IMR-90 (cell line): ENCODE data around the gene ARHGAP15. TPM values are rescaled to one million over a fixed set of nuclear protein-coding genes. Genes with fewer than 3 reads are reported as not detected.

Experiments
- ATAC-seq: fragments of 200-7000 bp; cut with Tn5 transposase; 2 replicates; pipeline ENCODE4 v1.9.1; 2020; ENCODE audit warnings: low read depth, mild to moderate bottlenecking, moderate library complexity
- BruUV-seq: library from RNA; stranded (reverse); fragments of 400-500 nt; replicated peaks from 2 replicates; lab custom pipeline; 2021; lab: Mats Ljungman, UMichigan
- CTCF ChIA-PET: fragments of 300-600 bp; formaldehyde crosslinking; extraction: SDS; loops from one replicate; lab custom pipeline; 2021; ENCODE audit warnings: antibody characterized with exemption; lab: Yijun Ruan, JAX
- POLR2A ChIA-PET: fragments of 300-600 bp; sonication (Branson Sonifier 250); formaldehyde crosslinking; loops from one replicate; lab custom pipeline; 2022; ENCODE audit warnings: antibody characterized with exemption; ENCODE audit not compliant: unreplicated experiment; lab: Charles Lee
- DNase-seq: peaks from one replicate; pipeline ENCODE4 v3.0.0; 2013
- H2AFZ ChIP-seq: replicated peaks from 2 replicates; pipeline ENCODE3; 2013; ENCODE audit warnings: low read length, mild to moderate bottlenecking; ENCODE audit not compliant: poor library complexity
- H2AK5ac ChIP-seq: 2 replicates; pipeline ENCODE4 v1.6.1; 2013; ENCODE audit warnings: low read depth, low read length, inconsistent platforms
- H2AK9ac ChIP-seq: replicated peaks from 2 replicates; pipeline ENCODE3; 2013; ENCODE audit warnings: mild to moderate bottlenecking, low read depth, low read length, moderate library complexity; ENCODE audit not compliant: poor library complexity
- H2BK120ac ChIP-seq: 2 replicates; pipeline ENCODE4 v1.6.1; 2013; ENCODE audit warnings: low read depth, low read length, inconsistent platforms
- H2BK15ac ChIP-seq: 3 replicates; pipeline ENCODE4 v1.6.1; 2013; ENCODE audit warnings: low read depth, low read length, inconsistent platforms
- H2BK20ac ChIP-seq: 2 replicates; pipeline ENCODE4 v1.6.1; 2013; ENCODE audit warnings: low read depth, mild to moderate bottlenecking, inconsistent platforms, low read length, moderate library complexity
- H2BK5ac ChIP-seq: 2 replicates; pipeline ENCODE4 v1.6.1; 2013; ENCODE audit warnings: mild to moderate bottlenecking, low read depth, low read length, inconsistent platforms; ENCODE audit not compliant: poor library complexity, severe bottlenecking
- H3K14ac ChIP-seq: replicated peaks from 2 replicates; pipeline ENCODE4 v1.6.1; 2013; ENCODE audit warnings: low read depth, low read length, inconsistent platforms
- H3K18ac ChIP-seq: 2 replicates; pipeline ENCODE4 v1.6.1; 2013; ENCODE audit warnings: low read depth, low read length, control low read depth
- H3K23ac ChIP-seq: 2 replicates; pipeline ENCODE4 v1.6.1; 2013; ENCODE audit warnings: low read depth, low read length, inconsistent platforms
- H3K27ac ChIP-seq: 2 replicates; pipeline ENCODE4 v1.5.1; 2013; ENCODE audit warnings: mild to moderate bottlenecking, control low read depth, low read length; ENCODE audit not compliant: insufficient read depth
- H3K27me3 ChIP-seq: 2 replicates; pipeline ENCODE4 v1.6.1; 2013; ENCODE audit warnings: low read length; ENCODE audit not compliant: control insufficient read depth, insufficient read depth
- H3K36me3 ChIP-seq: 2 replicates; pipeline ENCODE4 v1.6.1; 2013; ENCODE audit warnings: low read length, mixed read lengths; ENCODE audit not compliant: control insufficient read depth, insufficient read depth
- H3K4ac ChIP-seq: 2 replicates; pipeline ENCODE4 v1.6.1; 2013; ENCODE audit warnings: low read depth, low read length, inconsistent platforms
- H3K4me1 ChIP-seq: 2 replicates; pipeline ENCODE4 v1.6.1; 2013; ENCODE audit warnings: low read length, mixed read lengths; ENCODE audit not compliant: control insufficient read depth, insufficient read depth
- H3K4me2 ChIP-seq: 2 replicates; pipeline ENCODE4 v1.6.1; 2013; ENCODE audit warnings: low read depth, mild to moderate bottlenecking, control low read depth, low read length, moderate library complexity
- H3K4me3 ChIP-seq: 2 replicates; pipeline ENCODE4 v1.5.1; 2013; ENCODE audit warnings: low read depth, mild to moderate bottlenecking, control low read depth, low read length, moderate library complexity; ENCODE audit not compliant: insufficient read depth
- H3K56ac ChIP-seq: 2 replicates; pipeline ENCODE4 v1.6.1; 2013; ENCODE audit warnings: low read length, inconsistent platforms; ENCODE audit not compliant: insufficient read depth; ENCODE audit errors: extremely low read depth
- H3K79me1 ChIP-seq, 2 experiments: 2 replicates each; pipeline ENCODE4 v1.6.1; 2013; ENCODE audit warnings: low read length in 2 of 2, inconsistent platforms in 1 of 2, low read depth in 1 of 2
- H3K9ac ChIP-seq: 2 replicates; pipeline ENCODE4 v1.6.1; 2013; ENCODE audit warnings: low read depth, low read length, control low read depth
- H3K9me1 ChIP-seq: 2 replicates; pipeline ENCODE4 v1.6.1; 2013; ENCODE audit warnings: low read length, inconsistent platforms; ENCODE audit not compliant: insufficient read depth
- H3K9me3 ChIP-seq: 2 replicates; pipeline ENCODE4 v1.6.1; 2013; ENCODE audit warnings: low read length; ENCODE audit not compliant: control insufficient read depth, insufficient read depth
- H4K20me1 ChIP-seq: 2 replicates; pipeline ENCODE4 v1.6.1; 2013; ENCODE audit warnings: low read length, inconsistent platforms; ENCODE audit not compliant: insufficient read depth
- H4K5ac ChIP-seq: 2 replicates; pipeline ENCODE4 v1.6.1; 2013; ENCODE audit warnings: mild to moderate bottlenecking, low read depth, low read length, control low read depth
- H4K8ac ChIP-seq, 2 experiments: 2 replicates each; pipeline ENCODE4 v1.6.1; 2013; ENCODE audit warnings: low read depth in 2 of 2, low read length in 2 of 2, control low read depth in 1 of 2, inconsistent platforms in 1 of 2
- H4K91ac ChIP-seq: 2 replicates; pipeline ENCODE4 v1.6.1; 2013; ENCODE audit warnings: low read depth, low read length, inconsistent platforms; ENCODE audit not compliant: insufficient read depth
- BHLHE40 ChIP-seq: fragments of 150-350 bp; IDR thresholded peaks from 2 replicates; pipeline ENCODE4 v1.6.1; 2016; ENCODE audit warnings: mild to moderate bottlenecking, low read depth, low read length
- CHD1 ChIP-seq: IDR thresholded peaks from 2 replicates; pipeline ENCODE4 v1.6.1; 2012; ENCODE audit warnings: low read depth, low read length, improper control_type of control experiment
- ELK1 ChIP-seq: fragments of 150-350 bp; IDR thresholded peaks from 2 replicates; pipeline ENCODE4 v1.6.1; 2016; ENCODE audit warnings: low read depth, mild to moderate bottlenecking, low read length, moderate library complexity, borderline replicate concordance
- FOS ChIP-seq: fragments of 150-350 bp; IDR thresholded peaks from 2 replicates; pipeline ENCODE4 v1.6.1; 2016; ENCODE audit warnings: low read depth, low read length
- MAFK ChIP-seq: IDR thresholded peaks from 2 replicates; pipeline ENCODE4 v1.6.1; 2012; ENCODE audit warnings: low read depth, low read length, improper control_type of control experiment
- MAZ ChIP-seq: IDR thresholded peaks from 2 replicates; pipeline ENCODE4 v1.6.1; 2012; ENCODE audit warnings: low read depth, mild to moderate bottlenecking, low read length, improper control_type of control experiment, moderate library complexity, borderline replicate concordance
- NFE2L2 ChIP-seq: fragments of 150-350 bp; IDR thresholded peaks from 2 replicates; pipeline ENCODE4 v1.6.1; 2016; ENCODE audit warnings: low read depth, mild to moderate bottlenecking, low read length
- RAD21 ChIP-seq: IDR thresholded peaks from 2 replicates; pipeline ENCODE4 v1.6.1; 2012; ENCODE audit warnings: low read length, improper control_type of control experiment
- WGBS, 2 experiments: methylation state at CpG; one replicate each; pipeline versions ENCODE4 v1.1.5 to v1.1.7; 2013; ENCODE audit warnings: missing lambda C conversion rate in 2 of 2; ENCODE audit not compliant: insufficient read length in 1 of 2; ENCODE audit errors: extremely low coverage in 2 of 2; 5-methylcytosine and 5-hydroxymethylcytosine counted together
- dilution Hi-C: fragments of 300-500 bp; cut with HindIII; formaldehyde crosslinking; loops from one replicate; pipeline ENCODE4 v1.14.3; 2018; ENCODE audit warnings: low sequenced_read_pairs; ENCODE audit not compliant: unreplicated experiment
- in situ Hi-C: fragments of 300-500 bp; cut with MboI; formaldehyde crosslinking; loops from 3 replicates; pipeline ENCODE4 v1.14.3; 2019; ENCODE audit warnings: low sequenced_read_pairs, inconsistent platforms, mixed read lengths
- intact Hi-C: fragments of 100-400 bp; cut with micrococcal nuclease; formaldehyde crosslinking; loops from 2 replicates; pipeline ENCODE4 v1.10.0; 2022
- polyA plus RNA-seq, 3 experiments: library from polyadenylated mRNA; depleted of rRNA; stranded (reverse); fragments of >200 nt; gene quantifications; 2 replicates each; pipeline ENCODE4 v1.2.3, GENCODE V29; 2012; ENCODE audit warnings: low replicate concordance in 1 of 3
- total RNA-seq: library from RNA; depleted of rRNA; stranded (reverse); fragments of >200 nt; gene quantifications from 2 replicates; pipeline ENCODE4 v1.2.3, GENCODE V29; 2012

ARHGAP15 gene
- total and polyA plus RNA-seq, 2 of the 4 experiments (the other 2 are of a cell fraction): not detected

- POLR2A ChIA-PET: no interaction called here
- no peak overlapping the region for H3K14ac ChIP-seq
- dilution Hi-C loops (no loop called here), in situ Hi-C loops (no loop called here), intact Hi-C loops (no loop called here)
- H3K4me2 ChIP-seq: no peak overlapping the region
- no peak overlapping the region for H3K18ac ChIP-seq
- H2AK5ac ChIP-seq: no peak overlapping the region
- no peak overlapping the region for H2BK5ac ChIP-seq
- CTCF ChIA-PET: no interaction called here
- no peak overlapping the region for H2AFZ ChIP-seq
- H4K5ac ChIP-seq: no peak overlapping the region
- H2BK120ac ChIP-seq: no peak overlapping the region
- no peak overlapping the region for H4K8ac ChIP-seq
- no peak overlapping the region for H3K4ac ChIP-seq
- H2BK15ac ChIP-seq: no peak overlapping the region
- H3K4me1 ChIP-seq: no peaks in the 10 kb centered on the region
- no peaks in the 10 kb centered on the region for H3K36me3 ChIP-seq
- H3K79me1 ChIP-seq: no peaks in the 10 kb centered on the region
- no peak overlapping the region for H3K27ac ChIP-seq
- no peaks in the 10 kb centered on the region for H3K27me3 ChIP-seq
- H2BK20ac ChIP-seq: no peak overlapping the region
- no peak for DNase-seq
- H3K56ac ChIP-seq: no peak overlapping the region
- ATAC-seq: no peak
- WGBS, 2 experiments: no CpG with 5 or more reads among the region's 7 CpGs
- no peaks in the 10 kb centered on the region for H3K9me1 ChIP-seq
- no peak overlapping the region for H3K9ac ChIP-seq
- no peak for TF ChIP-seq CHD1
- TF ChIP-seq RAD21: no peak
- TF ChIP-seq FOS: no peak
- TF ChIP-seq ELK1: no peak
- TF ChIP-seq BHLHE40: no peak
- TF ChIP-seq MAFK: peak; percentile 20; the same call in 1 of the 2 replicates
- TF ChIP-seq MAZ: no peak
- peak; percentile 81 for TF ChIP-seq NFE2L2
- no peak overlapping the region for H3K23ac ChIP-seq
- BruUV-seq: no TSS peak
- no peaks in the 10 kb centered on the region for H4K20me1 ChIP-seq
- H3K9me3 ChIP-seq: peaks cover 4% of the 10 kb centered on the region; the same call in 1 of the 2 replicates
- no peak overlapping the region for H4K91ac ChIP-seq
- H3K4me3 ChIP-seq: no peak overlapping the region
- H2AK9ac ChIP-seq: no peak overlapping the region
These were observed 329.3 kb downstream of the ARHGAP15 start for GRCh38 chr2:143458258-143459190.
